Naive B cell (primary cell): ENCODE data around the gene CSPG4. TPM values are rescaled to one million over a fixed set of nuclear protein-coding genes. Genes with fewer than 3 reads are reported as not detected.

ENCODE experiments used
- ATAC-seq, 2 donors: fragments of 150-1000 bp; cut with Tn5 transposase; 2 replicates each; pipeline ENCODE4 v1.10.0; 2021; ENCODE audit warnings: low read depth in 2 of 2, mild to moderate bottlenecking in 2 of 2, moderate library complexity in 2 of 2
- DNase-seq: peaks from one replicate; pipeline ENCODE4 v3.0.0; 2022
- H3K27ac Mint-ChIP-seq, 6 donors: one replicate each; pipeline ENCODE4 v1.8.0; 2020 to 2022; ENCODE audit warnings: mild to moderate bottlenecking in 6 of 6, mixed read lengths in 6 of 6, moderate library complexity in 5 of 6, inconsistent platforms in 2 of 6
- H3K27me3 Mint-ChIP-seq, 3 donors: one replicate each; pipeline ENCODE4 v1.8.0; 2021 to 2022; ENCODE audit warnings: mixed read lengths in 3 of 3, mild to moderate bottlenecking in 1 of 3
- H3K36me3 Mint-ChIP-seq, 2 donors: one replicate each; pipeline ENCODE4 v1.8.0; 2020 to 2022; ENCODE audit warnings: mixed read lengths in 2 of 2, inconsistent platforms in 1 of 2, mild to moderate bottlenecking in 1 of 2
- H3K4me1 Mint-ChIP-seq, 3 donors: one replicate each; pipeline ENCODE4 v1.8.0; 2020 to 2022; ENCODE audit warnings: mixed read lengths in 3 of 3, inconsistent platforms in 1 of 3, mild to moderate bottlenecking in 1 of 3, moderate library complexity in 1 of 3
- H3K4me3 Mint-ChIP-seq, 8 donors: one replicate each; pipeline ENCODE4 v1.8.0; 2020 to 2022; ENCODE audit warnings: mild to moderate bottlenecking in 8 of 8, mixed read lengths in 8 of 8, moderate library complexity in 8 of 8, inconsistent platforms in 2 of 8
- H3K9me3 Mint-ChIP-seq, 7 donors: one replicate each; pipeline ENCODE4 v1.8.0; 2020 to 2022; ENCODE audit warnings: mixed read lengths in 7 of 7, mild to moderate bottlenecking in 5 of 7, inconsistent platforms in 2 of 7, moderate library complexity in 1 of 7
- polyA plus RNA-seq, 6 donors: library from polyadenylated mRNA; unstranded; fragments of 300-500 nt; fragmentation: Illumina TruSeq; gene quantifications; one replicate each; pipeline ENCODE4 v1.2.3, GENCODE V29; 2021; ENCODE audit warnings: low read depth in 6 of 6

Gene CSPG4
- polyA plus RNA-seq, 6 donors from 2014 or later = 0.03 to 0.07 TPM; not detected in 4

GRCh38 chr15:75653347-75653913 lies 59.2 kb downstream of the CSPG4 start:
- peaks cover 3 to 34% (median 4%) of the 10 kb centered on the region in 3 donors for H3K27me3 Mint-ChIP-seq
- H3K9me3 Mint-ChIP-seq = no peaks in the 10 kb centered on the region
- no peak overlapping the region for H3K4me3 Mint-ChIP-seq
- DNase-seq = no peak
- H3K4me1 Mint-ChIP-seq = peaks cover 0 to 2% (median 0%) of the 10 kb centered on the region in 3 donors
- no peak overlapping the region for H3K27ac Mint-ChIP-seq
- no peaks in the 10 kb centered on the region for H3K36me3 Mint-ChIP-seq
- ATAC-seq = no peak

GRCh38 chr15:75651810-75652543 lies 60.7 kb downstream of the CSPG4 start:
- DNase-seq (no peak), ATAC-seq (no peak)
- H3K9me3 Mint-ChIP-seq = no peaks in the 10 kb centered on the region
- no peaks in the 10 kb centered on the region for H3K36me3 Mint-ChIP-seq
- peaks cover 2 to 8% (median 5%) of the 10 kb centered on the region in 3 donors for H3K4me1 Mint-ChIP-seq
- H3K27me3 Mint-ChIP-seq = peaks cover 1 to 38% (median 5%) of the 10 kb centered on the region in 3 donors
- H3K4me3 Mint-ChIP-seq = peak overlapping the region in 4 of 8 donors; percentile 27 to 45 (median 43)
- H3K27ac Mint-ChIP-seq = no peak overlapping the region

GRCh38 chr15:75650908-75651809 lies 61.5 kb downstream of the CSPG4 start:
- DNase-seq = no peak
- H3K4me1 Mint-ChIP-seq = peaks cover 7 to 14% (median 12%) of the 10 kb centered on the region in 3 donors
- H3K4me3 Mint-ChIP-seq = peak overlapping the region in 2 of 8 donors; percentile 22 to 69

GRCh38 chr15:75649848-75650247 lies 62.8 kb downstream of the CSPG4 start:
- Mint-ChIP-seq H3K9me3 (no peaks in the 10 kb centered on the region), H3K36me3 (no peaks in the 10 kb centered on the region), H3K27ac (no peak overlapping the region), H3K4me1 (peaks cover 7 to 14% (median 12%) of the 10 kb centered on the region in 3 donors), H3K4me3 (peak overlapping the region in 5 of 8 donors; percentile 25 to 78 (median 70)), H3K27me3 (peaks cover 7 to 38% (median 14%) of the 10 kb centered on the region in 3 donors)
- DNase-seq (no peak), ATAC-seq (no peak)

More at GRCh38 chr15:75650908-75651809, 61.5 kb downstream of the CSPG4 start:
- Mint-ChIP-seq H3K27ac (no peak overlapping the region), H3K9me3 (no peaks in the 10 kb centered on the region), H3K27me3 (peaks cover 7 to 40% (median 13%) of the 10 kb centered on the region in 3 donors), H3K36me3 (no peaks in the 10 kb centered on the region)
- ATAC-seq = no peak

GRCh38 chr15:75649045-75649761 lies 63.4 kb downstream of the CSPG4 start:
- Mint-ChIP-seq H3K27ac (no peak overlapping the region), H3K36me3 (no peaks in the 10 kb centered on the region), H3K9me3 (no peaks in the 10 kb centered on the region), H3K4me1 (peaks cover 7 to 14% (median 12%) of the 10 kb centered on the region in 3 donors), H3K27me3 (peaks cover 7 to 38% (median 14%) of the 10 kb centered on the region in 3 donors), H3K4me3 (peak overlapping the region in 7 of 8 donors; percentile 65 to 91 (median 81))
- DNase-seq (no peak), ATAC-seq (no peak)

GRCh38 chr15:75648156-75649000 lies 64.3 kb downstream of the CSPG4 start:
- peaks cover 7 to 37% (median 14%) of the 10 kb centered on the region in 3 donors for H3K27me3 Mint-ChIP-seq
- DNase-seq = no peak
- H3K9me3 Mint-ChIP-seq = no peaks in the 10 kb centered on the region
- ATAC-seq = peak; percentile 15 to 16
- H3K27ac Mint-ChIP-seq = peak overlapping the region in 1 of 6 donors; percentile 55
- peak overlapping the region; percentile 66 to 91 (median 84) for H3K4me3 Mint-ChIP-seq
- no peaks in the 10 kb centered on the region for H3K36me3 Mint-ChIP-seq
- peaks cover 7 to 14% (median 12%) of the 10 kb centered on the region in 3 donors for H3K4me1 Mint-ChIP-seq

- H3K27me3 Mint-ChIP-seq = peaks cover 7 to 31% (median 14%) of the 10 kb centered on the region in 3 donors
- peaks cover 7 to 14% (median 12%) of the 10 kb centered on the region in 3 donors for H3K4me1 Mint-ChIP-seq
- H3K27ac Mint-ChIP-seq = peak within 1 kb of the TSS in 3 of 6 donors; percentile 56 to 75 (median 74)
- DNase-seq = peak; percentile 24
- H3K9me3 Mint-ChIP-seq = no peaks in the 10 kb centered on the region
- peak within 1 kb of the TSS; percentile 81 to 91 (median 86) for H3K4me3 Mint-ChIP-seq
- no peaks in the 10 kb centered on the region for H3K36me3 Mint-ChIP-seq
- peak; percentile 64 to 65 for ATAC-seq
Observed at GRCh38 chr15:75647370-75648155, 65.1 kb downstream of the CSPG4 start, which contains the start of gene SNX33. SNX33 (plus strand) TSS chr15:75647912; CDS start chr15:75649103, 1,191 bp downstream.

- Mint-ChIP-seq H3K4me3 (peak overlapping the region; percentile 67 to 90 (median 86)), H3K4me1 (peaks cover 7 to 16% (median 15%) of the 10 kb centered on the region in 3 donors), H3K9me3 (no peaks in the 10 kb centered on the region), H3K27me3 (peaks cover 7 to 29% (median 14%) of the 10 kb centered on the region in 3 donors), H3K36me3 (no peaks in the 10 kb centered on the region), H3K27ac (peak overlapping the region in 3 of 6 donors; percentile 56 to 75 (median 74))
- ATAC-seq = peak; percentile 33 to 38
- no peak for DNase-seq
Observed at GRCh38 chr15:75646944-75647364, 65.7 kb downstream of the CSPG4 start.

- H3K36me3 Mint-ChIP-seq = no peaks in the 10 kb centered on the region
- peaks cover 7 to 27% (median 14%) of the 10 kb centered on the region in 3 donors for H3K27me3 Mint-ChIP-seq
- H3K4me1 Mint-ChIP-seq = peaks cover 7 to 16% (median 15%) of the 10 kb centered on the region in 3 donors
- ATAC-seq (no peak), DNase-seq (no peak)
- H3K27ac Mint-ChIP-seq = peak overlapping the region in 1 of 6 donors; percentile 75
- peak overlapping the region; percentile 67 to 90 (median 86) for H3K4me3 Mint-ChIP-seq
- H3K9me3 Mint-ChIP-seq = no peaks in the 10 kb centered on the region
Observed at GRCh38 chr15:75646112-75646943, 66.3 kb downstream of the CSPG4 start.

GRCh38 chr15:75644376-75644775 lies 68.3 kb downstream of the CSPG4 start:
- H3K4me1 Mint-ChIP-seq = peaks cover 16 to 29% (median 16%) of the 10 kb centered on the region in 3 donors
- no peak for DNase-seq
- H3K36me3 Mint-ChIP-seq = no peaks in the 10 kb centered on the region
- no peak for ATAC-seq
- no peak overlapping the region for H3K27ac Mint-ChIP-seq
- H3K27me3 Mint-ChIP-seq = peaks cover 7 to 21% (median 14%) of the 10 kb centered on the region in 3 donors
- no peaks in the 10 kb centered on the region for H3K9me3 Mint-ChIP-seq
- peak overlapping the region in 3 of 8 donors; percentile 54 to 75 (median 72) for H3K4me3 Mint-ChIP-seq
